Effector memory CD8-positive, alpha-beta T cell (primary cell): ENCODE results near the gene ITGB5.

Experiments used
- ATAC-seq: fragments of 150-1000 bp; cut with Tn5 transposase; replicated peaks from 2 replicates; pipeline ENCODE4 v1.10.0; 2021; ENCODE audit warnings: mild to moderate bottlenecking, moderate library complexity
- DNase-seq, 3 experiments: peaks; one replicate each; pipeline ENCODE4 v3.0.0; 2021
- H3K27ac Mint-ChIP-seq, 2 donors: one replicate each; pipeline ENCODE4 v1.8.0; 2022; ENCODE audit warnings: mild to moderate bottlenecking in 2 of 2, mixed read lengths in 2 of 2, moderate library complexity in 2 of 2
- H3K27me3 Mint-ChIP-seq, 2 donors: one replicate each; pipeline ENCODE4 v1.8.0; 2022; ENCODE audit warnings: mixed read lengths in 2 of 2
- H3K36me3 Mint-ChIP-seq: one replicate; pipeline ENCODE4 v1.8.0; 2022; ENCODE audit warnings: mild to moderate bottlenecking, moderate library complexity, mixed read lengths; ENCODE audit not compliant: insufficient read depth
- H3K4me1 Mint-ChIP-seq, 2 donors: one replicate each; pipeline ENCODE4 v1.8.0; 2022; ENCODE audit warnings: low read depth in 2 of 2, mixed read lengths in 2 of 2
- H3K4me3 Mint-ChIP-seq, 2 donors: one replicate each; pipeline ENCODE4 v1.8.0; 2022; ENCODE audit warnings: mild to moderate bottlenecking in 2 of 2, mixed read lengths in 2 of 2, moderate library complexity in 2 of 2
- H3K9me3 Mint-ChIP-seq, 2 donors: one replicate each; pipeline ENCODE4 v1.8.0; 2022; ENCODE audit warnings: mixed read lengths in 2 of 2
- total RNA-seq, 9 experiments: gene quantifications; one replicate each; lab custom pipeline; 2026; lab: John Stamatoyannopoulos, UW

Gene ITGB5, protein sequence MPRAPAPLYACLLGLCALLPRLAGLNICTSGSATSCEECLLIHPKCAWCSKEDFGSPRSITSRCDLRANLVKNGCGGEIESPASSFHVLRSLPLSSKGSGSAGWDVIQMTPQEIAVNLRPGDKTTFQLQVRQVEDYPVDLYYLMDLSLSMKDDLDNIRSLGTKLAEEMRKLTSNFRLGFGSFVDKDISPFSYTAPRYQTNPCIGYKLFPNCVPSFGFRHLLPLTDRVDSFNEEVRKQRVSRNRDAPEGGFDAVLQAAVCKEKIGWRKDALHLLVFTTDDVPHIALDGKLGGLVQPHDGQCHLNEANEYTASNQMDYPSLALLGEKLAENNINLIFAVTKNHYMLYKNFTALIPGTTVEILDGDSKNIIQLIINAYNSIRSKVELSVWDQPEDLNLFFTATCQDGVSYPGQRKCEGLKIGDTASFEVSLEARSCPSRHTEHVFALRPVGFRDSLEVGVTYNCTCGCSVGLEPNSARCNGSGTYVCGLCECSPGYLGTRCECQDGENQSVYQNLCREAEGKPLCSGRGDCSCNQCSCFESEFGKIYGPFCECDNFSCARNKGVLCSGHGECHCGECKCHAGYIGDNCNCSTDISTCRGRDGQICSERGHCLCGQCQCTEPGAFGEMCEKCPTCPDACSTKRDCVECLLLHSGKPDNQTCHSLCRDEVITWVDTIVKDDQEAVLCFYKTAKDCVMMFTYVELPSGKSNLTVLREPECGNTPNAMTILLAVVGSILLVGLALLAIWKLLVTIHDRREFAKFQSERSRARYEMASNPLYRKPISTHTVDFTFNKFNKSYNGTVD
- total RNA-seq = 0 to 4.8 (median 0.43) reads per million in 9 experiments

DNA sequence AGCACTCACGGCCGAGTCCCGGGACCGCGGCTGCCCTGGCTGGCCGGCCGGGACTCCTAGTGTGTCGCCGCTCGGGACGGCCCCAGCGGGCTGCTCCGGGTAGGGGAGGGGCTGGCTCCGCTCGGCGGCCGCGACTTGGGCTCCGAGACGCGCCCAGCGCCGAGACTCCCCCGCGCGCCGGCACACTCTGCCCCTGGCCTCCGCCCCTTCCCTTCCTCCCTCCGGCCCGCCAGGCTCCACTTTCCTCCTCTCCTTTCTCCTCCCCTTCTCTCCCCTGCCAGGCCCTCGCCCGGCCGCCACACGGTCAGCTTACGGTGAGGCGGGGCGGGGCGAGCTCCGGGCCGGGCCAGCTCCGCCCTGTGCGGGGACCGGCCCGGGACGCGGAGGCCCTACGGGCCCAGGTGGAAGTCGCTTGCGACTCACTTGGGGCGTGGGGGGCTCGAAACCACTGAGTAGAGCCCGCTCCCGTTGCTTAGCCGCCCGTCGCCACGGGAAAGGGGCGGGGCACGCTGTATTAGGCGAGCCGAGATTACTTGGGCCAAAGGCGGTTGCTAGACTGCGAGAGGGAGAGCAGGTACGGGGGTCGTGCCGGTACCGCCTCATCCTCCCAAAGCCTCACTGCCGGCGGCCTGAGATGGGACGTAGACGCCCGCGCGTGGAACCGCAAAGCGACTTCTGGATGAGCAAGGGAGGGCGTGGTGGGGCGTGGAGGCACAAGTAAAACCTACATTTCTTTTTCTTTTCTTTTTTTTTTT is at the start of gene ITGB5:
ITGB5 (minus strand) TSS at position 189 of the 755 bp plus-strand sequence. CDS start 365 bp downstream, outside the sequence.
- H3K36me3 Mint-ChIP-seq = peaks cover 6% of the 10 kb centered on the region
- peak within 1 kb of the TSS; percentile 72 to 77 for H3K4me3 Mint-ChIP-seq
- peaks cover 55 to 75% of the 10 kb centered on the region in 2 donors for H3K27me3 Mint-ChIP-seq
- ATAC-seq (peak; percentile 59), DNase-seq (peak in 2 of 3 experiments; percentile 2 to 6)
- H3K4me1 Mint-ChIP-seq = peaks cover 0 to 7% of the 10 kb centered on the region in 2 donors
- H3K27ac Mint-ChIP-seq = no peak within 1 kb of the TSS
- no peaks in the 10 kb centered on the region for H3K9me3 Mint-ChIP-seq

DNA sequence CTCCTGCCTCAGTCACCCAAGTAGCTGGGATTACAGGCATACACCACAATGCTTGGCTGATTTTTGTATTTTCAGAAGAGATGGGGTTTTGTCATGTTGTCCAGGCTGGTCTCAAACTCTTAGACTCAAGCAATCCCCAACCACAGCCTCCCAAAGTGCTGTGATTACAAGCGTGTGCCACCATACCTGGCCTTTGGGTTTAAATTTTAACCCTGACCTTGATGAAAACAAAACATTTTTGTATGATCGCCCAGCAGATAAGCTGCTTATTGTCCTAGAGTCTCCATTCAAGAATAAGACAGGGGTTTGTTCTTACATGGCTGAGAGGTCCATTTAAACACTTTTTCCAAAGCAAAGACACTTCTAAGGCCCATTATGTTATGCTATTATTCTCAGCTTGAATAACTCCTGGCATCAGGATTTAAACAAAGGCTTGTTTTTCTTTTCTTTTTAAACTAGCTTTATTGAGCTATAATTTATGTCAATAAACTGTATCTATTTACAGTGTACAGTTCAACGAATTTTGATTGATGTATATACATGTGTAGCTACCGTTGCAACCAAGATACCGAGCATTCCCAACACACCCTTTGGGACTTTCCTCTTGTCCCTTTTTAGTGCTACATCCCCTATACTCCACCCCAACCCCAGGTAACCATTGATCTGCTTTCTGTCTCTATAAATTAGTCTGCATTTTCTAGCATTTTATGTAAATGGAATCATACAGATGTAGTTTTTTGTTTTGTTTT is 48.8 kb upstream of the ITGB5 start:
- peaks cover 17 to 35% of the 10 kb centered on the region in 2 donors for H3K27me3 Mint-ChIP-seq
- DNase-seq (no peak), ATAC-seq (no peak)
- no peak overlapping the region for H3K27ac Mint-ChIP-seq
- no peak overlapping the region for H3K4me3 Mint-ChIP-seq
- no peaks in the 10 kb centered on the region for H3K4me1 Mint-ChIP-seq
- no peaks in the 10 kb centered on the region for H3K36me3 Mint-ChIP-seq
- no peaks in the 10 kb centered on the region for H3K9me3 Mint-ChIP-seq

DNA sequence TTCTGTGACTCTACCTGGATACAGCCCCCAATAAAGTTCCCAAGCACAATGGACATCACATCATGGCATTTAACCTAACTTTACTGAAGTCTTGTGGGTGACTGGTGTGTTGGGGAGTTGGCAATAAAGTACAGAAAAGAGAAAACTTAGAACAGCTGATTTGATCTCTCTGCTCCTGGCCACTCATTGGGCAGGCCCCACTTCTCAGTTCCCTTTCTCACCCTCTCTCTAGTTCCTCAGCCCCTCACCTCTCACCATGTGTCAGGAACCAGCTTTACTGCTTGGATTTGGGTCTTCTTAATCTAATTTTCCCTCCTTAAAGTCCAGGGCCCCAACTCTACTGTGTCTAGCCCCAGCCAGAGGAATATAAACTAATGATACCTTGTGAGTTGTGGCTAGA is 48.1 kb upstream of the ITGB5 start:
- H3K4me3 Mint-ChIP-seq = no peak overlapping the region
- no peaks in the 10 kb centered on the region for H3K9me3 Mint-ChIP-seq
- H3K4me1 Mint-ChIP-seq = no peaks in the 10 kb centered on the region
- ATAC-seq (no peak), DNase-seq (no peak)
- no peak overlapping the region for H3K27ac Mint-ChIP-seq
- H3K36me3 Mint-ChIP-seq = no peaks in the 10 kb centered on the region
- H3K27me3 Mint-ChIP-seq = peaks cover 17 to 38% of the 10 kb centered on the region in 2 donors

DNA sequence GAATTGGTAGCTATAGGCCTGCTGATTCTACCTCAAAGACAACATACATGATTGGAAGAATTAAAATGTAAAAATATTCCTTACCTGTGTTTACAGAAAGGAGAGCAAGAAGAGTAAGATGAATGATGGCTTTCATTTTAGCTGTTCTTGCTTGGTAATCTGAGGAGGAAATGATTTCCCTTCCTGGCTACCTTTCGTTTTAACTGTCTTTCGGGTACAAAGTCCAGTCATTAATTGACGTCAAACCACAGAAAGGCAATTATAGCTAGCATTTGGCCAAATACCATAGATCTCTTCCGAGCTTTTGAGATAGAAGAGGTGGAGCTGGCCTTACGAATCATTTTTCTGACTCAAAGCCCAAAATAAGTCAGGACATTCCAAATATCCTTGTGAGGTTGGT is 47.4 kb upstream of the ITGB5 start, which contains the start of gene MUC13:
MUC13 (minus strand) TSS at position 175 of the 400 bp plus-strand sequence; CDS start at position 136, 39 bp downstream.
- no peak within 1 kb of the TSS for H3K4me3 Mint-ChIP-seq
- no peaks in the 10 kb centered on the region for H3K36me3 Mint-ChIP-seq
- DNase-seq = no peak
- H3K27ac Mint-ChIP-seq = no peak within 1 kb of the TSS
- no peak for ATAC-seq
- peaks cover 11 to 44% of the 10 kb centered on the region in 2 donors for H3K27me3 Mint-ChIP-seq
- H3K4me1 Mint-ChIP-seq = no peaks in the 10 kb centered on the region
- H3K9me3 Mint-ChIP-seq = no peaks in the 10 kb centered on the region

DNA sequence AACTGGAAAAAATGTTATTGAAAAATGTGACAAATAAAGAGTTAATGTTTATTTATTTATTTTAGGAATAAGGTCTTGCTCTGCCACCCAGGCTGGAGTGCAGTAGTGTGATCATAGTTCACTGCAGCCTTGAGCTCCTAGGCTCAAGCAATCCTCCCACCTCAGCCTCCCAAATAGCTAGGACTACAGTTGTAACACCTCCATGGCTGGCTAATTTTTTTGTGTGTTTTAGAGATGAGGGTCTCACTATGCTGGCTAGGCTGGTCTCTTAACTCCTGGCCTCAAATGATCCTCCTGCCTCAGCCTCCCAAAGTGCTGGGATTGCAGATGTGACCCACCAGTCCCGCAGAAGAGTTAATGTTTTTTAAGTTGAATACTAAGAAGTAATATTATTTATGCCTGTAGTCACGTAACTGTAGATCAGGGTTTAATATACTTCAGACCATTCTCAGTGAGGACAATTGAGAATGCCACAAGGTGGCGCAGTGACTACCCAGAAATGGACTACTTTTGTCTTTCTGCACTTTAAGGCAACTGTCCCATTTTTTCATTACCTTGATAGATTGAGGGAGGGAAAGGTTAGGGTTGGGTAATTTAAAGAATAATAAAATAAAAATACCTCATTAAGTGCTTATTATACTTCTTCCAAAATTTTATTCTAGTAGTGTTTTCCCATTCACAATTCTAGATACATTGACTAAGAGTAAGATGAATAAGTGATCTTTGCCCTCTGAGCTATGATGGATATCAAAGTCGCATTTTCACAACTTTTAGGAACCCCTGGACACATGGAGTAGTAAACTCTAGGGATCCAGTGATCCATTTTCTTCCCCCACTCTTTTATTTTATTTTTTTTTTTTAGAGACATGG is 41.4 kb upstream of the ITGB5 start:
- H3K36me3 Mint-ChIP-seq = no peaks in the 10 kb centered on the region
- H3K4me3 Mint-ChIP-seq = no peak overlapping the region
- peak overlapping the region in 1 of 2 donors; percentile 57 for H3K27ac Mint-ChIP-seq
- peaks cover 2 to 4% of the 10 kb centered on the region in 2 donors for H3K4me1 Mint-ChIP-seq
- ATAC-seq = peak; percentile 68
- peak; percentile 55 to 56 (median 56) for DNase-seq
- H3K27me3 Mint-ChIP-seq = peaks cover 8 to 21% of the 10 kb centered on the region in 2 donors
- H3K9me3 Mint-ChIP-seq = no peaks in the 10 kb centered on the region

DNA sequence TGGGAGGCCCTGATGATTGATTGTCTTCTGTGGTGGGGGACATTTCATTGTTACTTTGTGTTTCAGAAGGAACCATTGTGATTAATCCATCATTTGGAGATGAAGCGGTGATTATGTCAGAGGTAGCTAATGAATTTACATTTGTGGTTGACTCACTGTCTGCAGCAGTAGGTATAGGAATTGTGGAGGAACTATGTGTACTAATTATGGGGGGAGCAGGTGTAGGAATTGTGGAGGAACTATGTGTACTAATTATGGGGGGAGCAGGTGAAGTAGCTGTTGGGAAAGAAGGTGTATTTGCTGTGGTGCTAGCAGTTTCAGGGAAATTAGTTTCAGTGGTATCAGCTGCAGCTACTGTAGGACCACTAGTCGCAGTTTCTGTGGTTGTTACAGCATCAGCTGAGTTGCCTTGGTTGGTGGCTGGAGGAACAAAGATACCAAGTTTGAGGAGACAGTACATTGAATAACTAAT is 40.4 kb upstream of the ITGB5 start:
- ATAC-seq = no peak
- no peak for DNase-seq
- H3K4me1 Mint-ChIP-seq = peaks cover 2 to 4% of the 10 kb centered on the region in 2 donors
- H3K27me3 Mint-ChIP-seq = peaks cover 6 to 19% of the 10 kb centered on the region in 2 donors
- H3K4me3 Mint-ChIP-seq = no peak overlapping the region
- H3K27ac Mint-ChIP-seq = no peak overlapping the region
- H3K9me3 Mint-ChIP-seq = no peaks in the 10 kb centered on the region
- H3K36me3 Mint-ChIP-seq = no peaks in the 10 kb centered on the region

DNA sequence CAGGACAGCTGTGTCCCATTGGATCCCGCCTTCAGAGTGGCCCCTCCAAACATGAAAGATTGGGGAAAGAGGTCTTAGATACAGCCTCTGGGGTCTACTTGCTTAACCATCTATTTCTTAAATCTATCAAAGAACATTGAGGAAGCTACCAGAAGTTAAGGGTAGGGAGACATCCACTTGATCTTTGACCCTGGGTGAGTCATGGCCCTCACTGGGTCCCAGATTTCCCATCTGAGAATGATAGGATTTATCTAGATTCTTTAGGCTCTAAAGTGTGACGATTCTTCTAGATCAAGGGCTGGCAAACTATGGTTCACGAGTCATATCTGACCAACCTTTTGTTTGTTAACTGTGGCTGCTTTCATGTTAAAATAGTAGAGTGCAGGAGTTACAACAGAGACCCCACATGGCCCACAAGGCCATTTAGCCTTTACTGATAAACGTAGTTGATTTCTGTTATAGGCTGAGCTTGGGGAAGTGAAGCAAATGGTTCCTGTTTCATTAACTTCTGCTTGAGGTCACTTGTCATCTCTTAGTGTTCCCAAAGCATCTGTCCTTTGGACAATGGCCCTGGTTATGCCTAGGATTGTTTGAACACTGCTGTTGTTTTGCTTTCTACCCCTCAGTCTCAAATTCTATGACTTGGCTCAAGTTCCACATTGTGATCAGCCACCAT is 39.4 kb upstream of the ITGB5 start:
- Mint-ChIP-seq H3K4me1 (peaks cover 2 to 4% of the 10 kb centered on the region in 2 donors), H3K36me3 (peaks cover 3% of the 10 kb centered on the region), H3K27me3 (peaks cover 6 to 19% of the 10 kb centered on the region in 2 donors), H3K9me3 (no peaks in the 10 kb centered on the region), H3K27ac (no peak overlapping the region), H3K4me3 (no peak overlapping the region)
- DNase-seq (no peak), ATAC-seq (no peak)

DNA sequence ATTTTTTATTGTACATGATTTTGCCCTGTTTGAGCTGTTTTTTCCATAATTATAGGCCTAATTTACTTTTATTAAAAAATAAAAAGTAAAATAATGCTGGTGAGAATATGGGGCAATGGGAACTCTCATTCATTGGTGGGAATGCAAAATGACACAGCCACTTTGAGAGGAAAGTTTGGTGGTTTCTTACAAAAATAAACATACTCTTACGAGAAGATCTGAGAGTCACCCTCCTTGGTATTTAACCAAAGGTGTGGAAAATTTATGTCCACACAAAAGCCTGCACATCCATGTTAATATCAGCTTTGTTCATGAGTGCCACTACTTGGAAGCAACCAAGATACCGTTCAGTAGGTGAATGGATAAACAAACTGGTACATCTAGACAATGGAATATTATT is 37.6 kb upstream of the ITGB5 start:
- Mint-ChIP-seq H3K27me3 (peaks cover 6 to 20% of the 10 kb centered on the region in 2 donors), H3K9me3 (no peaks in the 10 kb centered on the region), H3K4me1 (peaks cover 2 to 4% of the 10 kb centered on the region in 2 donors), H3K27ac (no peak overlapping the region), H3K36me3 (peaks cover 4% of the 10 kb centered on the region), H3K4me3 (no peak overlapping the region)
- no peak for DNase-seq
- ATAC-seq = no peak

DNA sequence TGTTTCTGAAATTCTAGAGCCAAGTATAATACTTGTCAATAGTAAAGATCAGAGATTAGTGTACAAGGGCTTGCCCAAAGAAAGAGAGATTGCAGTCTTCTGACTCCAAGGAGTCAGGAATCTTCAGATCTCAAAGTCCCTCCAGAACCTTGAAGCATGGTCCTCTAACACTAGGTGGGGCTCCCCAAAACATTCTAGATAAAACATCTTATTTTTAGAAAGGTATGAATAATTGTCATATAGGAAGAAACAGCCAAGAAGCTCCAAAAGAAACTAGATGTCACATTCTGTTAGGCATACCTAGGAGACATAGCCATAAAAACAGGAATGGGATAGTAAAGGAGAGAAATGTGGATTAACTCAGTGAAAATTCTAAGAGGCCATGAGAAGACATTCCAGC is 36.7 kb upstream of the ITGB5 start:
- ATAC-seq (no peak), DNase-seq (no peak)
- Mint-ChIP-seq H3K9me3 (no peaks in the 10 kb centered on the region), H3K27me3 (peaks cover 8 to 25% of the 10 kb centered on the region in 2 donors), H3K4me3 (no peak overlapping the region), H3K27ac (no peak overlapping the region), H3K36me3 (peaks cover 4% of the 10 kb centered on the region), H3K4me1 (peaks cover 2 to 4% of the 10 kb centered on the region in 2 donors)

DNA sequence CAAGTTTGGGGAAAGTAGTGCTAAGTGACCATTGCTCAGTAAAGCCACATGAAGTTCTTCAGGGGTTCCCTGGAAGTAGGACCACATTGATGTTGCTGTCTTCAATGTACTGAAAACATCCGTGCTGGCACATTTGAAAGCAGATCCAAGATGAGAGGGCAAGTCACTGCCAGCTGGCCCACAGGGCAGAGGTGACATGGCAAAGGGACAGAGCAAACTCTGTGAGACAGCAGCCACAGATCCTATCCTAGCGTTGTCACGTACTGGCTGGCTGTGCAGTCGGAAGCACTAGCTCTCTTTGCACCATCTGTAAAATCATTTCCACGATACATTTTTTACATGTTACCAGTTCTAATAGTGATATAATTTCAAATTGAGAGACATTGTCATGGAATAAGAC is 33.6 kb upstream of the ITGB5 start:
- no peak for DNase-seq
- peaks cover 6% of the 10 kb centered on the region for H3K36me3 Mint-ChIP-seq
- H3K27me3 Mint-ChIP-seq = peaks cover 28 to 56% of the 10 kb centered on the region in 2 donors
- no peak overlapping the region for H3K27ac Mint-ChIP-seq
- no peaks in the 10 kb centered on the region for H3K4me1 Mint-ChIP-seq
- ATAC-seq = no peak
- no peaks in the 10 kb centered on the region for H3K9me3 Mint-ChIP-seq
- H3K4me3 Mint-ChIP-seq = no peak overlapping the region

DNA sequence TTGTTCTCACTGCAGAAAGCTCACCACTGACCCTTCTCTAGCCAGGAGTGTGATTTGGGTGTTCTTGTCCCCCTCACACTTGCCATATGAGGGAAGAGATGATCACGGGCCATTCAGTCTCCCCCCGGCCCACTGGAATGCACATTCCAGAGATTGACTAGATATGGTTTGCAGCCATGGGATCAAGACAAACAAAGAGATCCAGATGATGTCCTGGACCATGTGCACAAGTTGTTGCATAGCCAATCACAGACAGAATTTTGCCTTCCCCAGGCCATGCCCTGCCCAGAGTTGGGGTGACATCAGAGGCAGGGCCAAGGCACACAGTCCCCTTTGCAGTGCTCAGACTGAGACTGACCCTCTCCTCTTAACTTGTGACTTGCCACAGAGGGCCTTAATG is 32.6 kb upstream of the ITGB5 start:
- no peak for ATAC-seq
- no peaks in the 10 kb centered on the region for H3K9me3 Mint-ChIP-seq
- no peak overlapping the region for H3K27ac Mint-ChIP-seq
- DNase-seq = no peak
- H3K36me3 Mint-ChIP-seq = peaks cover 6% of the 10 kb centered on the region
- no peaks in the 10 kb centered on the region for H3K4me1 Mint-ChIP-seq
- peaks cover 23 to 66% of the 10 kb centered on the region in 2 donors for H3K27me3 Mint-ChIP-seq
- H3K4me3 Mint-ChIP-seq = no peak overlapping the region
